Measurements from ENCODE around the gene PPP1R15B. TPM values are rescaled to one million over a fixed set of nuclear protein-coding genes. Genes with fewer than 3 reads are reported as not detected.

The PPP1R15B gene
- total and polyA plus RNA-seq, 2 of the 4 experiments (the other 2 are of a cell fraction) = 14.9 to 15.0 TPM

DNA sequence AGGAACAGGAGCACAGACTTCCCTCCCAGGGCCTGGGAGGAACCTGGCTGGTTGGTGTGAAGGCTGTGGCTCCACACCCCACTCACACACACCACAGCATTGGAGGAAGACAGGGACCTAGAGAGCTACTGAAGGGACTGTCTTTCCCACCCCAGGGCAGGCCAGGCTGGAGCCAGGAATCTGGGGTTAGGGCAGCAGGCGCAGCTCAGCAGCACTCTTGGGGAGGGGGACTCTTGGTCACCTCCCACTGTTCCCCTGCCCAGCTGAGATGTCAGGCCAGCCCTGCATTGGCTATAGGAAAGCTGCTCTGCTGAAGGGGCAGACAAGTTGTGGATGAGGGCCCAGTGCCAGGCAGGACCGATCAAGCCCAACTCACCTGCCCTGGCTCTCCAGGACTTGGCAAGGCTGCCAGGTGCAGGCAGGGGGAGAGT, 50.3 kb downstream of the PPP1R15B start:
- Histone ChIP-seq H4K91ac (ENCODE audit: insufficient read depth, low read depth, low read length) (no peak overlapping the region), H2AK9ac (replicated peaks; ENCODE audit: low read depth, low read length, poor library complexity) (no peak overlapping the region), H3K18ac (ENCODE audit: low read depth, low read length) (no peak overlapping the region), H2BK120ac (ENCODE audit: low read depth, low read length) (no peak overlapping the region), H3K14ac (replicated peaks; ENCODE audit: low read depth, low read length) (no peak overlapping the region), H3K4me2 (ENCODE audit: low read depth, low read length) (no peak overlapping the region), H2BK5ac (ENCODE audit: low read depth, low read length, poor library complexity, severe bottlenecking) (no peak overlapping the region), H2AK5ac (ENCODE audit: low read depth, low read length) (peak overlapping the region; percentile 34; the same call in 1 of the 2 replicates), H3K4me3 (ENCODE audit: insufficient read depth, low read depth, low read length) (no peak overlapping the region), H4K5ac (ENCODE audit: low read depth, low read length) (no peak overlapping the region), H3K56ac (ENCODE audit: extremely low read depth, insufficient read depth, low read length) (no peak overlapping the region), H3K27me3 (ENCODE audit: control insufficient read depth, insufficient read depth, low read length) (peaks cover 4% of the 10 kb centered on the region), H3K4ac (ENCODE audit: low read depth, low read length) (no peak overlapping the region), H3K79me1 (ENCODE audit: low read depth in 1 of 2, low read length in 2 of 2) (no peaks in the 10 kb centered on the region), H3K9me3 (ENCODE audit: control insufficient read depth, insufficient read depth, low read length) (no peaks in the 10 kb centered on the region), H2AFZ (replicated peaks; ENCODE audit: low read length, poor library complexity) (no peak overlapping the region), H4K20me1 (ENCODE audit: insufficient read depth, low read length) (no peaks in the 10 kb centered on the region), H3K9ac (ENCODE audit: low read depth, low read length) (no peak overlapping the region), H2BK20ac (ENCODE audit: low read depth, low read length) (no peak overlapping the region), H3K9me1 (ENCODE audit: insufficient read depth, low read length) (no peaks in the 10 kb centered on the region), H3K23ac (ENCODE audit: low read depth, low read length) (no peak overlapping the region), H3K36me3 (ENCODE audit: control insufficient read depth, insufficient read depth, low read length) (no peaks in the 10 kb centered on the region), H3K27ac (ENCODE audit: insufficient read depth, low read length) (no peak overlapping the region), H2BK15ac (ENCODE audit: low read depth, low read length) (no peak overlapping the region; the same call in 2 of the 3 replicates), H3K4me1 (ENCODE audit: control insufficient read depth, insufficient read depth, low read length) (peaks cover 18% of the 10 kb centered on the region), H4K8ac (ENCODE audit: low read depth in 2 of 2, low read length in 2 of 2) (no peak overlapping the region)
- dilution Hi-C loops (cut with HindIII; ENCODE audit: low sequenced_read_pairs, unreplicated experiment) (no loop called here), in situ Hi-C loops (cut with MboI; ENCODE audit: low sequenced_read_pairs) (loop anchor here (5.0 to 10.0 kb wide), 4 partner anchors 109 to 497 kb away; partner anchors contain the start of genes GOLT1A and SNRPE), intact Hi-C loops (cut with micrococcal nuclease) (loop anchor here (5.0 kb wide), 1 partner anchor 499 kb away; the partner anchor contains the start of gene SNRPE)
- no peak for TF ChIP-seq MXI1 (IDR thresholded peaks at IDR 0.05; ENCODE audit: borderline replicate concordance, low read depth, low read length)
- TF ChIP-seq, protein P1, sequence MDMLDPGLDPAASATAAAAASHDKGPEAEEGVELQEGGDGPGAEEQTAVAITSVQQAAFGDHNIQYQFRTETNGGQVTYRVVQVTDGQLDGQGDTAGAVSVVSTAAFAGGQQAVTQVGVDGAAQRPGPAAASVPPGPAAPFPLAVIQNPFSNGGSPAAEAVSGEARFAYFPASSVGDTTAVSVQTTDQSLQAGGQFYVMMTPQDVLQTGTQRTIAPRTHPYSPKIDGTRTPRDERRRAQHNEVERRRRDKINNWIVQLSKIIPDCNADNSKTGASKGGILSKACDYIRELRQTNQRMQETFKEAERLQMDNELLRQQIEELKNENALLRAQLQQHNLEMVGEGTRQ (IDR thresholded peaks at IDR 0.05; ENCODE audit: low read depth, low read length) = no peak
- no peak for TF ChIP-seq MAZ (IDR thresholded peaks at IDR 0.05; ENCODE audit: borderline replicate concordance, low read depth, low read length)
- TF ChIP-seq SMC3 (IDR thresholded peaks at IDR 0.05; ENCODE audit: low read depth, low read length) = no peak
- no peak for TF ChIP-seq CHD1 (IDR thresholded peaks at IDR 0.05; ENCODE audit: low read depth, low read length)
- TF ChIP-seq RCOR1 (IDR thresholded peaks at IDR 0.05; ENCODE audit: insufficient replicate concordance, low read length) = no peak
- no peak for TF ChIP-seq BHLHE40 (IDR thresholded peaks at IDR 0.05; ENCODE audit: low read depth, low read length)
- TF ChIP-seq RAD21 (IDR thresholded peaks at IDR 0.05; ENCODE audit: low read length) = no peak
- no peak for TF ChIP-seq CEBPB (IDR thresholded peaks at IDR 0.05; ENCODE audit: low read depth, low read length)
- TF ChIP-seq, protein P2, sequence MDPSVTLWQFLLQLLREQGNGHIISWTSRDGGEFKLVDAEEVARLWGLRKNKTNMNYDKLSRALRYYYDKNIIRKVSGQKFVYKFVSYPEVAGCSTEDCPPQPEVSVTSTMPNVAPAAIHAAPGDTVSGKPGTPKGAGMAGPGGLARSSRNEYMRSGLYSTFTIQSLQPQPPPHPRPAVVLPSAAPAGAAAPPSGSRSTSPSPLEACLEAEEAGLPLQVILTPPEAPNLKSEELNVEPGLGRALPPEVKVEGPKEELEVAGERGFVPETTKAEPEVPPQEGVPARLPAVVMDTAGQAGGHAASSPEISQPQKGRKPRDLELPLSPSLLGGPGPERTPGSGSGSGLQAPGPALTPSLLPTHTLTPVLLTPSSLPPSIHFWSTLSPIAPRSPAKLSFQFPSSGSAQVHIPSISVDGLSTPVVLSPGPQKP (IDR thresholded peaks at IDR 0.05; ENCODE audit: borderline replicate concordance, low read depth, low read length) = no peak
- BruUV-seq (replicated peaks) = no TSS peak
- 100% methylated on average over 1 of the region's 2 CpGs; no CpG with 5 or more reads in 1 of the 2 experiments for WGBS, 2 experiments (ENCODE audit: extremely low coverage in 2 of 2, insufficient read length in 1 of 2)
- DNase-seq = no peak
- CTCF ChIA-PET = interaction anchor here (1.1 to 5.0 kb wide), 3 partner anchors 103 to 198 kb away, joined by 3 to 27 read pairs (median 6); no protein-coding TSS in a partner anchor
- no peak for ATAC-seq (ENCODE audit: low read depth)
- POLR2A ChIA-PET (ENCODE audit: unreplicated experiment) = no interaction called here
